Epithelial cell of esophagus (primary cell): ENCODE data around the gene KMO.

ENCODE experiments used
- DNase-seq: peaks from one replicate; pipeline ENCODE4 v3.0.0; 2010; ENCODE audit warnings: low read depth
- H3K4me3 ChIP-seq: 2 replicates; pipeline ENCODE4 v1.5.1; 2011; ENCODE audit warnings: mild to moderate bottlenecking, low read length, control low read depth
- TF ChIP-seq, protein P1 (sequence below): IDR thresholded peaks from 2 replicates; pipeline ENCODE4 v1.5.1; 2011; ENCODE audit warnings: low read depth, mild to moderate bottlenecking, low read length, control low read depth, inconsistent platforms; ENCODE audit not compliant: insufficient read depth; ENCODE audit errors: missing control alignments

KMO gene

DNA sequence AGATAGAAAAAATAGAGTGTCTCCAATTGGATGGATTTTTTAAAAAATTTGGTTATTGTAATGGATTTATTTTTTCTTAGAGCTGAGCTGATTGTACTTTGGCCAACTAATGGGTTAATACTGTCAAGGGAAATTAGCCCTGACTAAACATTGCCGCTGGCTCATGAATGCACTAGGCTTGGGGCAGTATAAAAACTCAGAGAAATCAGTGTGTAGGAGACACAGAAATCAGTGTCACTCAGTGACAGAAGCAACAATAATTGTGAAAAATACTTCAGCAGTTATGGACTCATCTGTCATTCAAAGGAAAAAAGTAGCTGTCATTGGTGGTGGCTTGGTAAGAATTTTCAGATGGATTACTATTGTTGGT lies at the start of gene KMO:
TSS of gene KMO (plus strand) at position 217 of the 370 bp plus-strand sequence. CDS start at position 284, 67 bp downstream.
- TF ChIP-seq, protein P1, sequence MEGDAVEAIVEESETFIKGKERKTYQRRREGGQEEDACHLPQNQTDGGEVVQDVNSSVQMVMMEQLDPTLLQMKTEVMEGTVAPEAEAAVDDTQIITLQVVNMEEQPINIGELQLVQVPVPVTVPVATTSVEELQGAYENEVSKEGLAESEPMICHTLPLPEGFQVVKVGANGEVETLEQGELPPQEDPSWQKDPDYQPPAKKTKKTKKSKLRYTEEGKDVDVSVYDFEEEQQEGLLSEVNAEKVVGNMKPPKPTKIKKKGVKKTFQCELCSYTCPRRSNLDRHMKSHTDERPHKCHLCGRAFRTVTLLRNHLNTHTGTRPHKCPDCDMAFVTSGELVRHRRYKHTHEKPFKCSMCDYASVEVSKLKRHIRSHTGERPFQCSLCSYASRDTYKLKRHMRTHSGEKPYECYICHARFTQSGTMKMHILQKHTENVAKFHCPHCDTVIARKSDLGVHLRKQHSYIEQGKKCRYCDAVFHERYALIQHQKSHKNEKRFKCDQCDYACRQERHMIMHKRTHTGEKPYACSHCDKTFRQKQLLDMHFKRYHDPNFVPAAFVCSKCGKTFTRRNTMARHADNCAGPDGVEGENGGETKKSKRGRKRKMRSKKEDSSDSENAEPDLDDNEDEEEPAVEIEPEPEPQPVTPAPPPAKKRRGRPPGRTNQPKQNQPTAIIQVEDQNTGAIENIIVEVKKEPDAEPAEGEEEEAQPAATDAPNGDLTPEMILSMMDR = no peak
- peak; percentile 46 for DNase-seq
- H3K4me3 ChIP-seq = peak within 1 kb of the TSS; percentile 55

GRCh38 chr1:241482761-241483250 lies 49.4 kb upstream of the KMO start:
- peak; percentile 67 for DNase-seq
- H3K4me3 ChIP-seq = no peak overlapping the region
- TF ChIP-seq, protein P1 = no peak

DNA sequence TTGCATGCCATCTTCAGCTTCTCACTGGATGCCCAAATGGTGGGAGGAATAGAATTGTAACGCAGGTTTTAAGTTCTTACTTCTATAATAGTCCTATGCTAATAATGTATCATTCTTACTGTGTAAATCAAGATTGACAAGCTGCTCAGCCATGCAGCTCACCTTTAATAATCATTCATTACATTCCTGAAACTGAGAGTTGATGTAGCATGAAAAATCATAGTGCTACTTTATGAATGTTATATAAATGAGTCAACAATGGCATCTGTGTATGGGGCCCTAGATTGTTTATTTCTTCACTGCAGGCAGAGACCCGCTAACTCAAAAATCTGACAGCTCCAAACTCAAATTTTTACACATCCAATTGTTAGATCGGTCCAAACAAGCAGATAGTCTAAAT lies 47.0 kb upstream of the KMO start:
- no peak overlapping the region for H3K4me3 ChIP-seq
- TF ChIP-seq, protein P1 = no peak
- DNase-seq = no peak

DNA sequence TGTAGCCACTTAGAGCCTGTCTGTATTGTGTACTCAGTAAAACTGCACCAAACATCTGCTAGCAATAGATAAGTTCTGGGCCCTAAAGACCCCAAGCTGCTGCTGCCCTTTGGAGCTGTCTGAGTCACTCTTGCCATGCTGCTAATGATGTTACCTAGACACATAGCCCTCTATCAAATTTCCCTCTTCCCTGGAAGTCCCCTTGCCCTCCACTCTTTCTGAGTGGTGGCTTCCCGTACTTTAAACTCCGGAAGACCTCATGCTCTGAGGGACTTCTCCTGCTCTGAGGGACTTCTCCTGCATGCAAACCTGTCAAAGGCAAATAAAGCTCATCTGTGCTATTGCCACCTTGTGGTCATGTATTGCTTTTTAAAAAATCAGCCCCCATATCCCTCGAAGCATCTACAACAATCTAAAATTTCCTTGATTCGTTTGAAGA lies 46.6 kb upstream of the KMO start:
- H3K4me3 ChIP-seq = no peak overlapping the region
- TF ChIP-seq, protein P1 = peak; percentile 22
- DNase-seq = peak; percentile 28

- DNase-seq = no peak
- TF ChIP-seq, protein P1 = no peak
- no peak overlapping the region for H3K4me3 ChIP-seq
These were observed 43.4 kb upstream of the KMO start for GRCh38 chr1:241488739-241489138.

DNA sequence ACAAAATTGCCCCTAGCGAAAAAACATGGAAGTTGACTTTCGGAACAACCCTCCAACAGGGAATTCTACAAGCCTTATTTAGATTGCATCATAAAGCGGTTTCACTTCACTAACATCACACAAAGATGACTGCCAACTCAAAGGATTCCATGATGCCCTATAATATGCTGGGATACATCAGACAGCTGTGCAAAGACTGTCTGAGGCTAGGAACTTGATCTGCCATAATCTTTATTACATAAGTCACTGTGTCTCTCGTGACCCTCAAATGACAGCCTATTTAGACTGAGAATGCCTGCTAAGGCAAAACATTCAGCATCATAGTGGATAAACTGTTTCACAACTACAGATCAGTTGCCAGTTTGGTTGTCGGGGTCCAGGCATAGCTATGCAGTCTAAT lies 36.4 kb upstream of the KMO start:
- TF ChIP-seq, protein P1 = no peak
- no peak overlapping the region for H3K4me3 ChIP-seq
- DNase-seq = no peak

DNA sequence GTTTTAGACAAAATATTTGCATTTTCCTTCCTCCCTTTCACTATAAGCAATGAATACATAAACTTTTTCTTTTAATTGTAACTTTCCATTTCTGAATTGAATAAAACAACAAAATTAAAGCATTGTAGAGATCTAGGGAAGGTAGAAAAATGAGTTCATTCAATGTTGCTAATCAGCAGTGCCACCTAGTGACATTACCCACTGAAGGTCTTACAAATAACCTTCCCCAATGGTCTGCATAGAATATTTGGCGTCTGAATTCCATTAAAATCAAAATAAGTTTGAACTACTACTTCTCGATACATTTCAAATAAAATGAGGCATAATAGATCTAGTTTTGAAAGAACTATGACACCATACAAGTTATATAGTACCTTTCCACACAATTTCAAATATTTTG lies 32.3 kb upstream of the KMO start:
- DNase-seq = peak; percentile 51
- H3K4me3 ChIP-seq = no peak overlapping the region
- TF ChIP-seq, protein P1 = peak; percentile 50
